ENCODE data around the gene DYNLT4. TPM values are rescaled to one million over a fixed set of nuclear protein-coding genes. Genes with fewer than 3 reads are reported as not detected.

DYNLT4 gene
- polyA plus RNA-seq, 1 donor (not counting 4 experiments of a cell fraction or from before 2014, with no cell fraction given), result not detected

DNA sequence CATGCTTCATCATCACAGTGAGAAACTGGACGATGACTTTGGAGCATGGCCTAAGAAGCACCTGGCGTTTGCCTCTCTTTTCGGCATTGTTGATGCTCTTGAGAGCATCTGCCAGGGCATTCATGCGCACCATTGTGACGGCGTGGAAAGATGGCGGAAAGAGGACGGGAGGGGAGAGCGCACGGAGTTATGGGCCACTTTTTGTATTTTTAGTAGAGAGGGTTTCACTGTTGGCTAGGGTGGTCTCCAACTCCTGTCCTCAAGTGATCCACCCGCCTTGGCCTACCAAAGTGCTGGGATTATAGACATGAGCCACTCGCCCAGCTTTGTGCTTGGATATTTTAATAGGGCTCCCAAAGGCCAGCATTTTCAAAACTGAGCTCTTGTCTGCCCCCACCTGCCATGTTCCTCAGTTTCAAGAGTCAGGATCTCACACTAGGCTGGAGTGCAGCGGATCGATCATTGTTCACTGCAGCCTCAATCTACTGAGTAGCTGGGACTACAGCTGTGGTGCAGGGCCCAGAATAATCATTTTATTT lies 26.5 kb downstream of the DYNLT4 start:
- H3K4me1 ChIP-seq (ENCODE audit: control insufficient read depth, extremely low read depth, insufficient read depth, low read length), result peaks cover 26% of the 10 kb centered on the region
- peaks cover 30% of the 10 kb centered on the region for H3K79me2 ChIP-seq (ENCODE audit: control insufficient read depth, insufficient read depth, low read length)
- H2AFZ ChIP-seq (ENCODE audit: control insufficient read depth, low read length), result no peak overlapping the region
- peaks cover 2% of the 10 kb centered on the region for H3K9me1 ChIP-seq (ENCODE audit: control insufficient read depth, extremely low read depth, insufficient read depth, low read length)
- no peak overlapping the region for H3K9ac ChIP-seq (ENCODE audit: control insufficient read depth, extremely low read depth, insufficient read depth, low read length)
- H3K4me3 ChIP-seq (ENCODE audit: control insufficient read depth in 2 of 3, extremely low read depth in 1 of 3, insufficient read depth in 2 of 3, low read depth in 1 of 3, low read length in 3 of 3), result no peak overlapping the region
- DNase-seq (ENCODE audit: low read depth, low spot score) (no peak), FAIRE-seq (no peak)
- H3K27ac ChIP-seq (ENCODE audit: control insufficient read depth, insufficient read depth, low read length), result no peak overlapping the region
- dilution Hi-C loops (cut with MboI; ENCODE audit: extremely low pct_ligation_motif_present, low sequenced_read_pairs), result no loop called here
- H3K4me2 ChIP-seq (ENCODE audit: control insufficient read depth, extremely low read depth, insufficient read depth, low read depth, low read length), result no peak overlapping the region
- no peak for TF ChIP-seq EZH2 (IDR thresholded peaks at IDR 0.05; ENCODE audit: low read length)
- TF ChIP-seq, protein P1, sequence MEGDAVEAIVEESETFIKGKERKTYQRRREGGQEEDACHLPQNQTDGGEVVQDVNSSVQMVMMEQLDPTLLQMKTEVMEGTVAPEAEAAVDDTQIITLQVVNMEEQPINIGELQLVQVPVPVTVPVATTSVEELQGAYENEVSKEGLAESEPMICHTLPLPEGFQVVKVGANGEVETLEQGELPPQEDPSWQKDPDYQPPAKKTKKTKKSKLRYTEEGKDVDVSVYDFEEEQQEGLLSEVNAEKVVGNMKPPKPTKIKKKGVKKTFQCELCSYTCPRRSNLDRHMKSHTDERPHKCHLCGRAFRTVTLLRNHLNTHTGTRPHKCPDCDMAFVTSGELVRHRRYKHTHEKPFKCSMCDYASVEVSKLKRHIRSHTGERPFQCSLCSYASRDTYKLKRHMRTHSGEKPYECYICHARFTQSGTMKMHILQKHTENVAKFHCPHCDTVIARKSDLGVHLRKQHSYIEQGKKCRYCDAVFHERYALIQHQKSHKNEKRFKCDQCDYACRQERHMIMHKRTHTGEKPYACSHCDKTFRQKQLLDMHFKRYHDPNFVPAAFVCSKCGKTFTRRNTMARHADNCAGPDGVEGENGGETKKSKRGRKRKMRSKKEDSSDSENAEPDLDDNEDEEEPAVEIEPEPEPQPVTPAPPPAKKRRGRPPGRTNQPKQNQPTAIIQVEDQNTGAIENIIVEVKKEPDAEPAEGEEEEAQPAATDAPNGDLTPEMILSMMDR (optimal IDR thresholded peaks at IDR 0.05 in 1 of 3, IDR thresholded peaks at IDR 0.05 in 1 of 3, conservative IDR thresholded peaks at IDR 0.05 in 1 of 3; ENCODE audit: extremely low read depth in 1 of 3, insufficient read depth in 2 of 3, low read length in 3 of 3), result no peak
- H3K9me3 ChIP-seq (ENCODE audit: control insufficient read depth, low read depth, low read length), result no peaks in the 10 kb centered on the region
- no peaks in the 10 kb centered on the region for H3K27me3 ChIP-seq (ENCODE audit: control insufficient read depth, extremely low read depth, insufficient read depth, low read length)
- H4K20me1 ChIP-seq (ENCODE audit: control insufficient read depth, extremely low read depth, insufficient read depth, low read length), result peaks cover 19% of the 10 kb centered on the region
- H3K36me3 ChIP-seq (ENCODE audit: control insufficient read depth in 2 of 2, extremely low read depth in 1 of 2, insufficient read depth in 2 of 2, low read length in 2 of 2), result peaks cover 26 to 47% of the 10 kb centered on the region in 2 experiments

DNA sequence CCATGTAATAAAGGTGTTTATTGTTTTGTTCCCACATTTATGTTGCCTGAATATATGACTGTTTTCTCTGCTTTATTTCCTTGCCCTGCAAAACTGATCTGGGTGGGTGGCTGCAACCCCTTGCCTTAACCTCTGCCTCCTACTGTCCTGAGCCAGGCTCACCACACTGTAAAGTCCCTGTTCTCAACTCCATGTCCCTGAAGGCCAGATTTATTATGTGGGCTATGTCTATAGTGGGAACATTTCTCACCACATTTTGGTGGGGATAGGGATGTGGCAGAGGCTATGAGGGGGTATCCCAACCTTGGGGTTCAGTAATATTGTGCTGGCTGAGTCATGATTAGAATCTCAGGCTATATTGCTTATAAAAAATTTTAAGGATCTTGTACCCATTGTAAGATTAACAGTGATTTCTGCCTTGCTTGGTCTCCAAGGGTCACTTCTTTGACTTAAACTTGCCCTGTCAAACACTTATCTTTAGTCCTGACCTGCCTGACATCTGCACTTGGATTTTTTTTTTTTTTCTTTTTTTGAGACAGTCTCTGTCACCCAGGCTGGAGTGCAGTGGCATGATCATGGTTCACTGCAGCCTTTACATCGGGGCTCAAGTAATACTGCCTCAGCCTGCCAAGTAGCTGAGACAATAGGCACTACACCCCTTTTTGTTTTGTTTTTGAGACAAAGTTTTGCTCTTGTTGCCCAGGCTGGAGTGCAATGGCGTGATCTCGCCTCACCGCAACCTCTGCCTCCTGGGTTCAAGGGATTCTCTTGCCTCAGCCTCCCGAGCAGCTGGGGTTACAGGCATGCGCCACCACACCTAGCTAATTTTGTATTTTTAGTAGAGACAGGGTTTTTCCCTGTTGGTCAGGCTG lies 28.2 kb downstream of the DYNLT4 start:
- Histone ChIP-seq H3K79me2 (ENCODE audit: control insufficient read depth, insufficient read depth, low read length) (peaks cover 36% of the 10 kb centered on the region), H3K9me3 (ENCODE audit: control insufficient read depth, low read depth, low read length) (no peaks in the 10 kb centered on the region), H3K4me1 (ENCODE audit: control insufficient read depth, extremely low read depth, insufficient read depth, low read length) (peaks cover 22% of the 10 kb centered on the region), H3K9ac (ENCODE audit: control insufficient read depth, extremely low read depth, insufficient read depth, low read length) (no peak overlapping the region), H4K20me1 (ENCODE audit: control insufficient read depth, extremely low read depth, insufficient read depth, low read length) (peaks cover 19% of the 10 kb centered on the region), H3K9me1 (ENCODE audit: control insufficient read depth, extremely low read depth, insufficient read depth, low read length) (peaks cover 2% of the 10 kb centered on the region), H3K36me3 (ENCODE audit: control insufficient read depth in 2 of 2, extremely low read depth in 1 of 2, insufficient read depth in 2 of 2, low read length in 2 of 2) (peaks cover 26 to 47% of the 10 kb centered on the region in 2 experiments), H3K27ac (ENCODE audit: control insufficient read depth, insufficient read depth, low read length) (no peak overlapping the region), H3K4me3 (ENCODE audit: control insufficient read depth in 2 of 3, extremely low read depth in 1 of 3, insufficient read depth in 2 of 3, low read depth in 1 of 3, low read length in 3 of 3) (no peak overlapping the region), H3K4me2 (ENCODE audit: control insufficient read depth, extremely low read depth, insufficient read depth, low read depth, low read length) (peak overlapping the region; percentile 11), H2AFZ (ENCODE audit: control insufficient read depth, low read length) (no peak overlapping the region), H3K27me3 (ENCODE audit: control insufficient read depth, extremely low read depth, insufficient read depth, low read length) (no peaks in the 10 kb centered on the region)
- no peak for FAIRE-seq
- dilution Hi-C loops (cut with MboI; ENCODE audit: extremely low pct_ligation_motif_present, low sequenced_read_pairs), result no loop called here
- no peak for DNase-seq (ENCODE audit: low read depth, low spot score)
- no peak for TF ChIP-seq EZH2 (IDR thresholded peaks at IDR 0.05; ENCODE audit: low read length)
- TF ChIP-seq, protein P1 (optimal IDR thresholded peaks at IDR 0.05 in 1 of 3, IDR thresholded peaks at IDR 0.05 in 1 of 3, conservative IDR thresholded peaks at IDR 0.05 in 1 of 3; ENCODE audit: extremely low read depth in 1 of 3, insufficient read depth in 2 of 3, low read length in 3 of 3), result no peak
